ENCODE data around the gene ZFTA. TPM values are rescaled to one million over a fixed set of nuclear protein-coding genes. Genes with fewer than 3 reads are reported as not detected.
A peak's percentile ranks its signal among the peaks of the same experiment; 100 is the strongest.

Gene ZFTA
- polyA plus RNA-seq, 1 donor from 2014 or later: 82.5 TPM

DNA sequence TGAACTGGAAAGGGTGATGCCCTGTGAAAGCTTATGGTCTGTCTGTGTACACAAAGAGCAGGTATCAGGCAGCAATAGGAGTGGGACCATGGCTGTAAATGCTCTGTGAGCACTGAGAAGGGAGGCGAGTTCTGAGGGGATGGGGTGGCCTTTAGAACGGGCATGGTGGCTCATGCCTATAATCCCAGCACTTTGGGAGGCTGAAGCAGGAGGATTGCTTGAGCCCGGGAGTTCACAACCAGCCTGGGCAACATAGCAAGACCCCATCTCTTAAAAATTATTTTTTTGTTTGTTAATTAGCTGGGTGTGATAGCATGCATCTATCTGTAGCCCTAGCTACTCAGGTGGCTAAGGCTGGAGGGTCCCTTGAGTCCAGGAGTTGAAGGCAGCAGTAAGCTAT lies 48.2 kb upstream of the ZFTA start:
- TF ChIP-seq SMC3 (conservative IDR thresholded peaks at IDR 0.05; ENCODE audit: poor library complexity): no peak
- TF ChIP-seq POLR2AphosphoS5 (IDR thresholded peaks at IDR 0.05): no peak
- no peak for TF ChIP-seq TAF1 (IDR thresholded peaks at IDR 0.05; ENCODE audit: low read depth)
- TF ChIP-seq, protein P1, sequence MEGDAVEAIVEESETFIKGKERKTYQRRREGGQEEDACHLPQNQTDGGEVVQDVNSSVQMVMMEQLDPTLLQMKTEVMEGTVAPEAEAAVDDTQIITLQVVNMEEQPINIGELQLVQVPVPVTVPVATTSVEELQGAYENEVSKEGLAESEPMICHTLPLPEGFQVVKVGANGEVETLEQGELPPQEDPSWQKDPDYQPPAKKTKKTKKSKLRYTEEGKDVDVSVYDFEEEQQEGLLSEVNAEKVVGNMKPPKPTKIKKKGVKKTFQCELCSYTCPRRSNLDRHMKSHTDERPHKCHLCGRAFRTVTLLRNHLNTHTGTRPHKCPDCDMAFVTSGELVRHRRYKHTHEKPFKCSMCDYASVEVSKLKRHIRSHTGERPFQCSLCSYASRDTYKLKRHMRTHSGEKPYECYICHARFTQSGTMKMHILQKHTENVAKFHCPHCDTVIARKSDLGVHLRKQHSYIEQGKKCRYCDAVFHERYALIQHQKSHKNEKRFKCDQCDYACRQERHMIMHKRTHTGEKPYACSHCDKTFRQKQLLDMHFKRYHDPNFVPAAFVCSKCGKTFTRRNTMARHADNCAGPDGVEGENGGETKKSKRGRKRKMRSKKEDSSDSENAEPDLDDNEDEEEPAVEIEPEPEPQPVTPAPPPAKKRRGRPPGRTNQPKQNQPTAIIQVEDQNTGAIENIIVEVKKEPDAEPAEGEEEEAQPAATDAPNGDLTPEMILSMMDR (IDR thresholded peaks at IDR 0.05; ENCODE audit: poor library complexity, severe bottlenecking): no peak
- TF ChIP-seq RAD21 (conservative IDR thresholded peaks at IDR 0.05): no peak
- TF ChIP-seq EZH2 (IDR thresholded peaks at IDR 0.05; ENCODE audit: borderline replicate concordance, insufficient read depth, low read length, poor library complexity, severe bottlenecking): no peak
- no peak for TF ChIP-seq MXI1 (conservative IDR thresholded peaks at IDR 0.05; ENCODE audit: poor library complexity, severe bottlenecking)
- TF ChIP-seq EP300 (conservative IDR thresholded peaks at IDR 0.05; ENCODE audit: poor library complexity, severe bottlenecking): no peak
- TF ChIP-seq, protein P2, sequence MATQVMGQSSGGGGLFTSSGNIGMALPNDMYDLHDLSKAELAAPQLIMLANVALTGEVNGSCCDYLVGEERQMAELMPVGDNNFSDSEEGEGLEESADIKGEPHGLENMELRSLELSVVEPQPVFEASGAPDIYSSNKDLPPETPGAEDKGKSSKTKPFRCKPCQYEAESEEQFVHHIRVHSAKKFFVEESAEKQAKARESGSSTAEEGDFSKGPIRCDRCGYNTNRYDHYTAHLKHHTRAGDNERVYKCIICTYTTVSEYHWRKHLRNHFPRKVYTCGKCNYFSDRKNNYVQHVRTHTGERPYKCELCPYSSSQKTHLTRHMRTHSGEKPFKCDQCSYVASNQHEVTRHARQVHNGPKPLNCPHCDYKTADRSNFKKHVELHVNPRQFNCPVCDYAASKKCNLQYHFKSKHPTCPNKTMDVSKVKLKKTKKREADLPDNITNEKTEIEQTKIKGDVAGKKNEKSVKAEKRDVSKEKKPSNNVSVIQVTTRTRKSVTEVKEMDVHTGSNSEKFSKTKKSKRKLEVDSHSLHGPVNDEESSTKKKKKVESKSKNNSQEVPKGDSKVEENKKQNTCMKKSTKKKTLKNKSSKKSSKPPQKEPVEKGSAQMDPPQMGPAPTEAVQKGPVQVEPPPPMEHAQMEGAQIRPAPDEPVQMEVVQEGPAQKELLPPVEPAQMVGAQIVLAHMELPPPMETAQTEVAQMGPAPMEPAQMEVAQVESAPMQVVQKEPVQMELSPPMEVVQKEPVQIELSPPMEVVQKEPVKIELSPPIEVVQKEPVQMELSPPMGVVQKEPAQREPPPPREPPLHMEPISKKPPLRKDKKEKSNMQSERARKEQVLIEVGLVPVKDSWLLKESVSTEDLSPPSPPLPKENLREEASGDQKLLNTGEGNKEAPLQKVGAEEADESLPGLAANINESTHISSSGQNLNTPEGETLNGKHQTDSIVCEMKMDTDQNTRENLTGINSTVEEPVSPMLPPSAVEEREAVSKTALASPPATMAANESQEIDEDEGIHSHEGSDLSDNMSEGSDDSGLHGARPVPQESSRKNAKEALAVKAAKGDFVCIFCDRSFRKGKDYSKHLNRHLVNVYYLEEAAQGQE (IDR thresholded peaks at IDR 0.05; ENCODE audit: borderline replicate concordance): no peak
- Histone ChIP-seq H3K4me3 (ENCODE audit: low read length) (no peak overlapping the region), H3K9ac (ENCODE audit: low read length) (no peak overlapping the region), H3K9me2 (ENCODE audit: insufficient read depth, low read length) (no peaks in the 10 kb centered on the region), H3K27me3 (ENCODE audit: insufficient read depth, low read depth, low read length) (no peaks in the 10 kb centered on the region), H2AFZ (ENCODE audit: low read depth, low read length) (no peak overlapping the region), H3K27ac (ENCODE audit: low read length) (no peak overlapping the region), H3K4me2 (ENCODE audit: low read length) (no peak overlapping the region), H3K36me3 (ENCODE audit: insufficient read depth, low read length) (no peaks in the 10 kb centered on the region), H3K9me3 (ENCODE audit: low read length) (no peaks in the 10 kb centered on the region), H3F3A (ENCODE audit: insufficient read depth, low read length, poor library complexity, severe bottlenecking) (peaks cover 5% of the 10 kb centered on the region), H4K20me1 (ENCODE audit: insufficient read depth) (no peaks in the 10 kb centered on the region), H3K79me2 (replicated peaks; ENCODE audit: insufficient read depth, low read length) (peaks cover 43% of the 10 kb centered on the region)

DNA sequence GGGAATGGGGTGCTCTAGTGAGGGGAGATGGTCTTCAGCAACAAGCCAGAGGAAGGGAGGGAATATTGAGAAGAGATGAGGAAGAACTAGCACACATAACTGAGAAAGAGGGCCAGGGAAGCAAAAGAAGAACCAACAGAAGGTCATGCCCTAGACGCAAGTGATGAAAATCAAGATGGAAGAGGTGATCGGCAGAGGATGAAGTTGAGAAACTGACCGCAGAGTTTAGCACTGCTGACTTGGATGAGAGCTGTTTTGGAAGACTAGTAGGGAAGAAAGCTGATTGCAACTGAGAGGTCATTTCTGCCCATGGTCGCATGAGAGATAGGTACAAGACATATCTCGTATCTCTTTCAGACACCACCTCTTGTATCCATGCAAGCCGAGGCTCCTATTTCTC lies 47.6 kb upstream of the ZFTA start:
- H3K79me2 ChIP-seq (replicated peaks; ENCODE audit: insufficient read depth, low read length): peaks cover 43% of the 10 kb centered on the region
- H3K4me3 ChIP-seq (ENCODE audit: low read length): peak overlapping the region; percentile 1
- H3K9ac ChIP-seq (ENCODE audit: low read length): no peak overlapping the region
- no peaks in the 10 kb centered on the region for H4K20me1 ChIP-seq (ENCODE audit: insufficient read depth)
- no peak overlapping the region for H3K27ac ChIP-seq (ENCODE audit: low read length)
- no peak overlapping the region for H3K4me2 ChIP-seq (ENCODE audit: low read length)
- TF ChIP-seq, protein P1 (IDR thresholded peaks at IDR 0.05; ENCODE audit: poor library complexity, severe bottlenecking): no peak
- TF ChIP-seq POLR2AphosphoS5 (IDR thresholded peaks at IDR 0.05) (no peak), RAD21 (conservative IDR thresholded peaks at IDR 0.05) (no peak), MXI1 (conservative IDR thresholded peaks at IDR 0.05; ENCODE audit: poor library complexity, severe bottlenecking) (no peak), EZH2 (IDR thresholded peaks at IDR 0.05; ENCODE audit: borderline replicate concordance, insufficient read depth, low read length, poor library complexity, severe bottlenecking) (no peak), EP300 (conservative IDR thresholded peaks at IDR 0.05; ENCODE audit: poor library complexity, severe bottlenecking) (no peak), TAF1 (IDR thresholded peaks at IDR 0.05; ENCODE audit: low read depth) (no peak), SMC3 (conservative IDR thresholded peaks at IDR 0.05; ENCODE audit: poor library complexity) (no peak)
- TF ChIP-seq, protein P2 (IDR thresholded peaks at IDR 0.05; ENCODE audit: borderline replicate concordance): no peak
- no peaks in the 10 kb centered on the region for H3K27me3 ChIP-seq (ENCODE audit: insufficient read depth, low read depth, low read length)
- peaks cover 5% of the 10 kb centered on the region for H3F3A ChIP-seq (ENCODE audit: insufficient read depth, low read length, poor library complexity, severe bottlenecking)
- no peak overlapping the region for H2AFZ ChIP-seq (ENCODE audit: low read depth, low read length)
- H3K9me2 ChIP-seq (ENCODE audit: insufficient read depth, low read length): no peaks in the 10 kb centered on the region
- H3K9me3 ChIP-seq (ENCODE audit: low read length): no peaks in the 10 kb centered on the region
- H3K36me3 ChIP-seq (ENCODE audit: insufficient read depth, low read length): no peaks in the 10 kb centered on the region
